NCI-H2196 treated with DMSO at 0.1 percent for 48 hours (cell line): ENCODE measurements around the gene RHOV.

Experiments used
- DNase-seq: peaks from one replicate; lab custom pipeline; 2025; ENCODE audit not compliant: unreplicated experiment; lab: John Stamatoyannopoulos, UW

RHOV gene

DNA sequence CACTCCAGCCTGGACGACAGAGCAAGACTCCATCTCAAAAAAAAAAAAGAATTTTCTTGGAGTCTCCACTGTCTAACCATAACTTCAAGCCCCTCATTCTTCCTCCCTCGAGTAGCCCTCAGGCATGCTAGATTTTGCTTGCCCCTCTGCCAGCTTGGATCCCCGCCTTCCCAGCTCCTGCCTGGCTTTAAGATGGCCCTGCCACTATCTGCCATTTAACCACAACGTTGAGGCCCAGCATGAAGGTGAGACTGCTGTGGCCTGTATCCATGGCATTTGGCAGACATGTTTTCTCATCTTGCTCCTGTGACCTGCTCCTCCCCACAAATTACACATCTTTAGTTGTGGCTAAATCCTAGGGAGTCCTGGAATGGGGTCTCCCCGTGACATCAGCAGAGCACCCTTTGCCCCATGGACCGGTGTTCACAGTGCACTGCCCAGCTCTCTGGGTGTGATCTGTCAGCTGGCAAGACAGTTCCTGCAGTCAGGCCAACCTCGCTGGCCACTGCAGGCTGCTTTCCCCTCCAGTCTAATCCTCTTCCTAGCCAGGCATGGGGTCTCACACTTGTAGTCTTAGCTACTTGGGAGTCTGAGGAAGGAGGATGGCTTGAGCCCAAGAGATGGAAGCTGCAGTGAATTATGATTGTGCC, 30.6 kb upstream of the RHOV start:
- DNase-seq: no peak

DNA sequence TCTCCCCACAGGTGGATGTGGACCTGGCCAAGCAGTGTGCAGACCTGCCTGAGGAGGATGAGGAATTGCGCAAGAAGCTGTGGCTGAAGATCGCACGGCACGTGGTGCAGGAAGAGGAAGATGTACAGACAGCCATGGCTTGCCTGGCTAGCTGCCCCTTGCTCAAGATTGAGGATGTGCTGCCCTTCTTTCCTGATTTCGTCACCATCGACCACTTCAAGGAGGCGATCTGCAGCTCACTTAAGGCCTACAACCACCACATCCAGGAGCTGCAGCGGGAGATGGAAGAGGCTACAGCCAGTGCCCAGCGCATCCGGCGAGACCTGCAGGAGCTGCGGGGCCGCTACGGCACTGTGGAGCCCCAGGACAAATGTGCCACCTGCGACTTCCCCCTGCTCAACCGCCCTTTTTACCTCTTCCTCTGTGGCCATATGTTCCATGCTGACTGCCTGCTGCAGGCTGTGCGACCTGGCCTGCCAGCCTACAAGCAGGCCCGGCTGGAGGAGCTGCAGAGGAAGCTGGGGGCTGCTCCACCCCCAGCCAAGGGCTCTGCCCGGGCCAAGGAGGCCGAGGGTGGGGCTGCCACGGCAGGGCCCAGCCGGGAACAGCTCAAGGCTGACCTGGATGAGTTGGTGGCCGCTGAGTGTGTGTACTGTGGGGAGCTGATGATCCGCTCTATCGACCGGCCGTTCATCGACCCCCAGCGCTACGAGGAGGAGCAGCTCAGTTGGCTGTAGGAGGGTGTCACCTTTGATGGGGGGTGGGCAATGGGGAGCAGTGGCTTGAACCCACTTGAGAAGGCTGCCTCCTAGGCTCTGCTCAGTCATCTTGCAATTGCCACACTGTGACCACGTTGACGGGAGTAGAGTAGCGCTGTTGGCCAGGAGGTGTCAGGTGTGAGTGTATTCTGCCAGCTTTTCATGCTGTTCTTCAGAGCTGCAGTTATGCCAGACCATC, 28.8 kb upstream of the RHOV start:
- DNase-seq: no peak

DNA sequence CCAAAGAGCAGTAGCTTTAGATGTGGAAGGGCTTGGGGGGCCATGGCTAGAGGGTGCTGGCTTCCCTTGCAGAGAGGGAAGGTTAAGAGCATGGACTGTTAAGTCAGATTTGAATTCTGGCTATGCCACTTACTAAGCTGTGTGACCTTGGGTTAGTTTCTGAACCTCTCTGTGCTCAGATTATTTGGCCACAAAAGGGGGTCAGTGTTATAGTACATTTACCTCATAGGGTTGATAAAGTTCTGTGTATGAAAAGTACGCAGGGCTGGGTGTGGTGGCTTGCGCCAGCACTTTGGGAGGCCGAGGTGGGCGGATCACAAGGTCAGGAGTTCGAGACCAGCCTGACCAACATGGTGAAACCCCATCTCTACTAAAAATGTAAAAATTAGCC, 27.0 kb upstream of the RHOV start:
- DNase-seq: no peak

DNA sequence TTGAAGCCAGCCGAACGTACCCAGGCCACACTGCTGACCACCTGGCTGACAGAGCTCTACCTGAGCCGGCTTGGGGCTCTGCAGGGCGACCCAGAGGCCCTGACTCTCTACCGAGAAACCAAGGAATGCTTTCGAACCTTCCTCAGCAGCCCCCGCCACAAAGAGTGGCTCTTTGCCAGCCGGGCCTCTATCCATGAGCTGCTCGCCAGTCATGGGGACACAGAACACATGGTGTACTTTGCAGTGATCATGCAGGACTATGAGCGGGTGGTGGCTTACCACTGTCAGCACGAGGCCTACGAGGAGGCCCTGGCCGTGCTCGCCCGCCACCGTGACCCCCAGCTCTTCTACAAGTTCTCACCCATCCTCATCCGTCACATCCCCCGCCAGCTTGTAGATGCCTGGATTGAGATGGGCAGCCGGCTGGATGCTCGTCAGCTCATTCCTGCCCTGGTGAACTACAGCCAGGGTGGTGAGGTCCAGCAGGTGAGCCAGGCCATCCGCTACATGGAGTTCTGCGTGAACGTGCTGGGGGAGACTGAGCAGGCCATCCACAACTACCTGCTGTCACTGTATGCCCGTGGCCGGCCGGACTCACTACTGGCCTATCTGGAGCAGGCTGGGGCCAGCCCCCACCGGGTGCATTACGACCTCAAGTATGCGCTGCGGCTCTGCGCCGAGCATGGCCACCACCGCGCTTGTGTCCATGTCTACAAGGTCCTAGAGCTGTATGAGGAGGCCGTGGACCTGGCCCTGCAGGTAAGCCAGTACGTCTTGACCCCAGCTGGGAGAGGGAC, 26.4 kb upstream of the RHOV start:
- no peak for DNase-seq

DNA sequence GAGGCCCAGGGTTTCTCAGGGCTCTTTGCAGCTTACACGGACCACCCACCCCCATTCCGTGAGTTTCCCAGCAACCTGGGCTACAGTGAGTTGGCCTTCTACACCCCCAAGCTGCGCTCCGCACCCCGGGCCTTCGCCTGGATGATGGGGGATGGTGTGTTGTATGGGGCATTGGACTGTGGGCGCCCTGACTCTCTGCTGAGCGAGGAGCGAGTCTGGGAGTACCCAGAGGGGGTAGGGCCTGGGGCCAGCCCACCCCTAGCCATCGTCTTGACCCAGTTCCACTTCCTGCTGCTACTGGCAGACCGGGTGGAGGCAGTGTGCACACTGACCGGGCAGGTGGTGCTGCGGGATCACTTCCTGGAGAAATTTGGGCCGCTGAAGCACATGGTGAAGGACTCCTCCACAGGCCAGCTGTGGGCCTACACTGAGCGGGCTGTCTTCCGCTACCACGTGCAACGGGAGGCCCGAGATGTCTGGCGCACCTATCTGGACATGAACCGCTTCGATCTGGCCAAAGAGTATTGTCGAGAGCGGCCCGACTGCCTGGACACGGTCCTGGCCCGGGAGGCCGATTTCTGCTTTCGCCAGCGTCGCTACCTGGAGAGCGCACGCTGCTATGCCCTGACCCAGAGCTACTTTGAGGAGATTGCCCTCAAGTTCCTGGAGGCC, 25.6 kb upstream of the RHOV start:
- DNase-seq: no peak

DNA sequence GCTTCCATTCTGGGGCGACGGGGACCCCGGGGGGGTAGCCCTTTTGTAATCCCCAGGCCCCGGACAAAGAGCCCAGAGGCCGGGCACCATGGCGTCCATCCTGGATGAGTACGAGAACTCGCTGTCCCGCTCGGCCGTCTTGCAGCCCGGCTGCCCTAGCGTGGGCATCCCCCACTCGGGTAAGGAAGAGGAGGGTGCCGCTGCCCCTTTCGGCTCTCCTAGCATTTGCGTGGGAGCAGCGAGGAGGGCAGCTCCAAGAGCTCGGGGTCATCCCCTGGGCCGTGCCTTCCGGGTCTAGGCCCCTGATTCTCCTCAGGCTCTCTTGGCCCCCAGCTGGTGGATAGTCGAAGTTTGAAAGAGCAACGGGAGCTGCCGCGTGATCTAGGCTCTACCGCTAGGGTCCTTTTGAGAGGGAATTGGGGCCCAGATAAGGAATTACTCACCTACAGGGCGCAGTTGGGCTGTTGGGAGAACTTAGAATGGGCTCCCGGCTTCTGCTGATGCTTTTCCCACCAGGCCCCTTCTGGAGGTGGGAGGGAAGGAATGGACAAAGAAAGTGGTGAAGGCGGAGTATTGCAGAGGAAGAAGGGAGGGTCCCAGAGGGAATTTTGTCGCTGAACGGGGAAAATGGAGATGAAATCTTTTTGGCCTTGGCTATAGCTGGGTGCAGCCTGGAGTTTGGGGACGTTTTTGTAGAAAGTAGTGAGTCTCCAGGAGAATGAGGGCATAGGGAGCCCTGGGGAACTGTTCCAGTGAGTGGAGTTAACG, 20.8 kb upstream of the RHOV start:
- no peak for DNase-seq

DNA sequence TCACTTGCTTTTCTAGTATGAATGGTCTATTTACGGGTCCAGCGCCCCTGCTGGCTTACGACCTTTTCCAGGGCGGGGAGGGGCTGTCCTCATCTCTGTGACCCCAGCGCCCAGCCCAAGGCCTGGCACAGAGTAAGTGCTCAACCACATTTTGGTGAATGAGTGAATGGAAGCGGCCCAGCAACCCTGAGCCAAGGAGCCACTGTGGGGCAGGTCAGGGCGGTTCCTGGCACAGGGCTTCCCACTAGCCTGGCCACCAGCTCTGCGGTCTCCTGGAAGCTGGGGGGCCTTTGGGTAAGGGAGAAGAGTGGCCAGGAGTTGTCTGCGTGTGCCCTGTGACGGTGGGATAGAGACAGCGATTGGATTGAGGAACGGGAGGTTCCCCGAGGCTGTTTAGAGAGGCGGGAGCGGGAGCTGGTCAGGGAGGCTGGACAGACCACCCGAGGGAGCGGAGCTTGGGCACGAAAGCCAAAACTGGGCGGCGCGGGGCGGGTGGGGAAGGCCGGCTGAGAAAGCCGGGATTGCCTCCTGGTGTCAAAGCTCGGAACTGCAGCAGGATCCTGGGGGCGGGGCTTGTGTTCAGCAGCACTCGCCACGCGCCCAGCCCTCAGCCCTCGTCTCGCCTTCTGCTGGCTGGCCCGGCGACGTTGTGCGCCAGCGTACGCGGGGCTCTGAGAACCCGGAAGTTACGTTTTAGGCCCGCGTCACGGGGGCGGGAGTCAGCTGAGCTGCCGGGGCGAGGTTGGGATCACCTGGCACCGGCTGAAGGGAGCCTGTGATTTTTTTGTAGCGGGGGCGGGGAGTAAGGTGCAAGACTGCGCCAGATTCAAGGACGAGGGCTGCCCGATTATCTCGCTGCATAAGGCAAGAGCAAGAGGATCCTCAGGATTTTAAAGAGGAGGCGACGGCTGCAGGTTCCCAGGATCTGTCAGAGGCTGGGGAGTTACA, 20.0 kb upstream of the RHOV start, which contains the start of gene VPS18:
Gene VPS18, plus strand, starts transcription at position 718 of the 948 bp plus-strand sequence. CDS start 319 bp downstream, outside the sequence.
- peak; percentile 80 for DNase-seq

DNA sequence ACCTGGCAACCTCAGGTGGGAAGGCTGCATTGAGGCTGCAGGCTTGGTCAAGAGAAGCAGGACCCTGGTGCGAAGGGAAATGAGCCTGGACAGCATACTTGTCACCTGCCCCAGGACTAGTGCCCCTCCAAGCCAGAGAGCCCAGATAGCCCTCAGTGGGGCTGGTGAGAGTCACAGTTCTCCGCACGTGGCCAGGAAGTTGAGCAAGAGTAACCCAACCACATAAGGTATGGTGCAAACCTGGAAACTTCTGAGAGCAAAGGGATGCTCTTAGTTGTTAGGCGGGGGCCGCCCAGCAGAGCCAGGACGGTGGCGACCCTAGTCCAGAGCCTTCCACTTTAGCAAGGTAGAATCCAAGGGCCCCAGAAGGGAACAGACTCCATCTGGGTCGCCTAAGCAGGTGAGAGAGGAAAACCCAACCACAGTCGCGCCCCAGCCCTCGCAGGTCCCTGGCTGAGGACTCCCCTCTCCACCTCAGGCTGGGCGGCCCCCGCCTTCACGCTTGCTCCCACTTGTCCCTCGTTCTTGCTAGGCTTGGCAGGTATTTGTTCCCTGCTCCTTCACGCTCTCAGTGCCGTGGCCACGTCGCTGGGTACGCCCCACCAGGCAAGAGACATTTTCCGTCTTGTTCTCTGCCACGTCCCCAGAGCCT, 19.1 kb upstream of the RHOV start:
- DNase-seq: no peak

DNA sequence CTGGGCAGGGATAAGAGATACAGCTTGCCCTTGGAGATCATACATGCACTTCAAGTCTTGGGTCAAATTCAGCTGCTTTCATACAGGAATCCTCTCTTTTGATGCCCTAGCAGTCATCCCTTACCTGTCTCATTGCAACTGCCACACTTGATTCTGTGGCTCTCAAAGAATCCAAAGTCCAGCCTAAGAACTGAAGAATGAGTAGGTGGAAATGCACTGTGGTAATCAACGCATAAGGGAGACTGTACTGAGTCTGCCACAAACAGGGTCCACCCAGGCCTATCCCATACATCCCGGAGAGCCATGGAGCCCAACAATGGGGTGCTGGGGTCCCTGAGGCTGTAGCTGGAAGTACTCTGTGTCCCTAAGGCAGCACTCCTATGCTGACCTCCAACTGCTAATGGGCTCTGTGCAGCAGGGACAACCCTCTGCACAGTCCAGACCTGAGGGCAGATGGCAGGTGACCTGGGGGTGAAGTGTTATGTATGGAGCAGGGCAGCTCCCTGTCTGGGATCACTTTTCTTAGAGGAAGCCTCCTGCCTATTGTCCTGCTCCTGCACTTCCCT, 18.5 kb upstream of the RHOV start:
- DNase-seq: no peak

DNA sequence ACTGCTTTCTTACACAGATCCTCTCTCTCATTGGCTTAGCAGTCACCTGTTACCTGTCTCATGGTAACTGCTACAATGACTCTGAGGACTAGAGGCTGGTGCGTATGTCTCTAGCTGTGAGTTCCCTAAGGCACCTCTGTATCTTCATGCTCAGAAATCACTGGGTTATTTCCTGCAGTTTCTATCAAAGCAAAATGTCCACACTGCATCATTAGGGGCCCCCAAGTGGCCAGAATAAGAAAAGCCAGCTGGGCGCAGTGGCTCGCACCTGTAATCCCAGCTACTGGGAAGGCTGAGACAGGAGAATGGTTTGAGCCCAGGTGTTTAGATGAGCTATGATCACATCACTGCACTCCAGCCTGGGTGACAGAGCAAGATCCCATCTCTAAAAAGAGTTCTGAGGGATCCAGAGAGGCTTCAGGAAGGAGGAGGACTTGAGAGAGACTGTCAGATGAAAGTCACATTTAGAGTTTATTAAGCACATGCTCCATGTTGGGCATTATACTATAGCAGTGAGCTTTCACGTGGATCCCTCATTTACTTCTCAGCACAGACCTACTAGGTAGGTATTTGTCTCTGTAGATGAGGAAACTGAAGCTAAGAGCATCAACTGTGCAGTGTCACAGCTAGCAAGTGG, 17.9 kb upstream of the RHOV start:
- DNase-seq: peak; percentile 32

DNA sequence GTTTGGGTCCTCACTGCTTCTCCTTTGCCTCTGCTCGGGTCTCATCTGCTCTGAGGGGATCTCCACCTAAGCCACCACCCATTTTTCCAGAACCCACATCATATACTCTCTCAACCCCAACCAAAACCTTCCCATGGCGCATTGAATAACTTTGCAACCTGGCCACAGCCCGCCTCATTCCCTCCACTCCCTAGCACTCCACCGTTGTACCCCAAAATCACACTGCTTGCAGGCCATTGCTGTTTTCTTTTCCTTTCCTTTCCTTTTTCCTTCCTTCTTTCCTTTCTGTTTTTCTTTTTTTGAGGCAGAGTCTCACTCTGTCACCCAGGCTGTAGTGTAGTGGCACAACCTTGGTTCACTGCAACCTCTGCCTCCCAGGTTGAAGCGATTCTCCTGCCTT, 17.1 kb upstream of the RHOV start:
- DNase-seq: no peak

DNA sequence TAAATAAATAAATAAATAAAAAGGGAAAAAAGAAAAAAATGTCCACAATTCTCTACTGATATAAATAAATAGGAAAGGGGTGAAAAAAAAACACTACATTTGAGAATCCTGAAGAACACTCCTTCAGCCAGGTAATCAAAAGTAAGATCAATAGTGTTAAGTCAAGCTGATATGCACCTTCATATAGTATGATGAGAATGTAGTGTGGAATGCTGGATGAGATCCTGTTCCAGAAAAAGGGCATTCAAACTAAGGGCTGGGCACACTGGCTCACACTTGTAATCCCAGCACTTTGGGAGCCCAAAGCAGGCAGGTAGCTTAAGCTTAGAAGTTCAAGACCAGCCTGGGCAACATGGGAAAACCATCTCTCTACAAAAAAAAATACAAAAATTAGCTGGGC, 15.1 kb upstream of the RHOV start:
- no peak for DNase-seq

DNA sequence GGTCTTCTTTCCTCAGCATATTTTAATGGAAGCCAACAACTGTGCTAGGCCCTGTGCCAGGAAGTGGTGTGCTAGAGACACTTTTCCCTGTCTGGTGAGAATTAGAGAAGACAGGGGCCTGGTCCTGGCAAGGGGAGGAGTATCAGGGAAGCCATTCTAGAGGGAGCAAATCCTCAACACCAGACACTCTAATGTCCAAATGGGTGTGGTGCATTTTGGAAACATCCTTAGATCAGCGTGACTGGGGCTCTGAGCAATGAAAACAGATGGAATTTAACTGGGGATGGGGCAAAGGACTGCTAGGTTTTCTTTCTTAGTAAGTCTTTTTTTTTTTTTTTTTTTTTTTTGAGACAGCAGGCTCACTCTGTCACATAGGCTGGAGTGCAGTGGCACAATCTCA, 12.6 kb upstream of the RHOV start:
- DNase-seq: no peak

DNA sequence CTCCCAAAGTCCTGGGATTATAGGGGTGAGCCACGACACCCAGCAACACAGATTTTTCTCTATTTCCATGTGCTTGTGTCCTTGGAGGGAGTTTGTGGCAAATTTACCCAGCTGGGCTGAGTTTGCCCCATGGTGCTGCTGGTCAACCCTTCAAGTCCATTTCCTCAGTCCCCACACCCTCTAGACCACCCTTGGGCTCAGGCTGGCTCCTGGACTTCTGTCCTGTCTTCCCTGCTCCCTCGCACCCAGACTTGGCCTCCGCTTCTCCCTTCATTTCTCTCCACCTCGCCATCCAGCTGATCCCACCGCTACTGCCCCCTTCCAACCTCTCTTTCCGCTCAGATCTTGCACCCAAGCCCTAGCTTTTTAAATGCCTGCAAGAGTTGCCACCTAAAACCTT, 7.3 kb upstream of the RHOV start:
- DNase-seq: no peak

DNA sequence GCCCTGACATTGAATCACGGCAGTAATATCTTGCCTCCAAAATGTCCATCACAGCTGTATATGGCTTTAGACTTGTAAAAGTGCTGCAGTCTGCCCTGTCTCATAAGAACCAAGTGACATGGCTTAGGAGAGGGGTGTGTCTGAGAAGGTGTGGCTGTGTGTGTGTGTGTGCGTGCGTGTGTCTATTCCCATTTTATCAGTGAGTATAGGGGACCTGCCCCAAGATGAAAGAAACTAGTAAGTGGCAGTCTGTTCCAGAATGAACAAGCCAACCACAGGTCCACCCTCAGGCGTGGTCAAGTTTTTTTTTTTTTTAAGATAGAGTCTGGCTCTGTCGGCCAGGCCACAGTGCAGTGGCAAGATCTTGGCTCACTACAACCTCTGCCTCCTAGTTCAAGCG, 5.6 kb upstream of the RHOV start:
- no peak for DNase-seq

DNA sequence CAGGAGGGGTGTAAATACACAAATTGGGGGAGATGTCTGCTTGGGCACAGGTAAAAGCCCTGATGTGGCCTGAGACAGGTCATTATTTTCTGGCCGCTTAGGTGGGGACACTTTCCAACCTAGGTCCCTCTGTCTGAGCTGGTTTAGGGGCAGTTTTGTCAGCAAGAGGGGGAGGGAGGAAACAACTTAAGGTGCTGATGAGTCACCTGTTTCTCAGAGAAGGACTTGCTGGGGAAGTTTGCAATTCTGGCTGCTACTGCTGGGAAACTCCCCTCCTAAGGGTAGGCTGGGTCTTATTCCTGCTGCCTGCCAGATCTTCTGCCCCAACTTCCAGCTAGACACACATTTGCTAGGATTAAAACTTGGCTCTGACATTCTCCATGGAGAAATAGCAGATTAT, 4.8 kb upstream of the RHOV start:
- DNase-seq: no peak

DNA sequence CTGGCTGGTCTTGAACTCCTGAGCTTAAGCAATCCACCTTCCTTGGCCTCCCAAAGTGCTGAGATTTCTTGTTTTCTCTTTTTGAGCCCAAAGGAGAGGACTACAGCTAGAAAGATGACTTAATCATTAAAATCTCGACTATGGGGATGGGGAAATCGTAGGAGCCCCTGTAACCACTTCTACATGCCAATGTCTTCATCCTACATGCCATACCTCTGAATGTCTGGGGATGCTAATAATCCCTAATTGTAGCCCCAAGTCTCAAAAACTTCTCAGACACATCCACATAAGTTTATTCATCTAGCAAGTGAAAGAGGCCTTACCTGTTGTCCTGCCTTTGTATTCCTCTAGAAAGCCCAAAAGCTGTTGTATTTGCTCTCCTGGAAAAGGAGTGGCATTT, 3.7 kb upstream of the RHOV start:
- DNase-seq: no peak
